T-helper 1 cell (primary cell): ENCODE measurements around the gene CTTNBP2.

ENCODE experiments used
- DNase-seq, 5 donors: peaks; one replicate each; pipeline ENCODE4 v3.0.0-alpha.2; 2012 to 2020

Gene CTTNBP2

DNA sequence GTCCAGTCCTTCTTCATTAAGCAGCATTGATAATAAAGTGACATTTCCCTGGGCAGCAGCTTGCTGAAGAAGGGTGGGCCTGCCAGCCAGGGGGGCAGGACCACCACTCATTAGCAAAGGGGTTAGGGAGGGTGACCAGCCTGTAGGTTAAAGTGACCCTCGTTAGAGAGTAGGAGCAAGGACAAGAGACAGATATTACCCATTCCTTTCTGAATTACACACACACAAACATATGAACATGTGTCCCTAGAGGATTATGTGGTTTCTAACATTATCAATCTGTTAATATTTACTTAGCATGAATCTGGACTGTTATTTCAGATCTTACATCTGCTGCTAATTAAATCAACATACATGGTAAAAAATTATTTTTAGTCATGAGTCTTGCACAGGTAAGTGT lies 88.9 kb downstream of the CTTNBP2 start:
- DNase-seq, result no peak

DNA sequence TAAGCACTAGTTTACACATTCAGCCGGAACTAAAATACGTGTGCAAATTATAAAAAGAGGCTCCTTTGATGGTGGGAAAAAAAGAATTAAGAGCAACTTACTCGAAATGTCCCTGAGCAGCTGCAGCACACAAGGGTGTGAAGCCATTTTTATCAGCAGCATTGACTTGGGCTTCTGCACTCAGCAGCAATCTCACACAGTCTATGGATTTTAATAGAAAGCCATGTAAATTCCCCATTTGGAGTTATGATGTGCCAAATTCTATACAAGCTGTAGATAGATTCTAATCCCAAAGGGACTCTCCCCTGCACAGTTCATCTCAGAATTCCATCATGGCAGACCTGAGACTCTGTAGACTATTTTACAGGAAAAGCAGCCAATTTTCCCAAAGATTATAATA lies 90.5 kb downstream of the CTTNBP2 start:
- no peak for DNase-seq

DNA sequence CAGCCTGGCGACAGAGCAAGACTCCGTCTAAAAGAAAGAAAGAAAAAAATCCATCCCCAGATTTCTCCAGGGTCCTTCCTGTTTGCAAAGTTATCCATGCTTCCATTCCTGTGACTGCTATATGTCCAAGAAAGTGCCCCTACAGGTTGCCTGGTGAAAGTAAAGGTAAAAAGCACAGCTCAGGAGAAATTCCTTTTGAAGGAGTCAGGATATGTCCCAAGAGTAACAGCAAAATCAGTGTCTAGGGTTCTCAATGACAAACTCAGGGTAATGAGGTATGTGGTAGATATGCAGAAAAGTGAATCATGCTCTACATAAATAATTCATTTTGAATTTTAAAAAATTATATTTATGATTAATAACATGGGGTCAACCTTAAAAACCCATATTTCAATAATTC lies 91.5 kb downstream of the CTTNBP2 start:
- DNase-seq, result no peak

- no peak for DNase-seq
Measured at GRCh38 chr7:117780832-117781231, 92.4 kb downstream of the CTTNBP2 start.

GRCh38 chr7:117777335-117778142 lies 95.7 kb downstream of the CTTNBP2 start:
- DNase-seq, result no peak

- no peak for DNase-seq
Measured at GRCh38 chr7:117776224-117776623, 97.0 kb downstream of the CTTNBP2 start.

GRCh38 chr7:117775801-117776200 lies 97.4 kb downstream of the CTTNBP2 start:
- no peak for DNase-seq

- no peak for DNase-seq
Measured at GRCh38 chr7:117774943-117775342, 98.3 kb downstream of the CTTNBP2 start.

DNA sequence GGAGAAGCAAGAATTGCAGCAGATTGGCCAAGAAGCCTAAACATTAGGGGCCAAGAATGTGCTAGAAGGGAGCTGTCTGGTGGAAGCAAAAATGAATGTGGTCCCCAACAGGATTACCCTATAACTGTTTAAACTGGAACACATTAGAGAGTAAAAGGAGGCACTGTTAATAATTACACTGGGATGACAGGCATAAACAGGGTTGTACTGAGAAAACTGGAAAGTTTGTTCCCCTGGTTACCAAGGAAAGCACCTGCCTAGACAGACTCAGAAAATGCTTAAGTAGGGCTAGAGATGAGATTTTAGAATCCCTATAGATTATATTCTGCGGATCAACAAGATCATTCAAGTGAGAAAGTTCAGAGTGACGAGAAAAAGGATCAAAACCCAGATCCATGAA lies 100.8 kb downstream of the CTTNBP2 start:
- no peak for DNase-seq

GRCh38 chr7:117771756-117772155 lies 101.5 kb downstream of the CTTNBP2 start:
- DNase-seq, result no peak

- no peak for DNase-seq
Measured at GRCh38 chr7:117769085-117769484, 104.2 kb downstream of the CTTNBP2 start.

GRCh38 chr7:117767951-117768350 lies 105.3 kb downstream of the CTTNBP2 start:
- DNase-seq, result no peak

DNA sequence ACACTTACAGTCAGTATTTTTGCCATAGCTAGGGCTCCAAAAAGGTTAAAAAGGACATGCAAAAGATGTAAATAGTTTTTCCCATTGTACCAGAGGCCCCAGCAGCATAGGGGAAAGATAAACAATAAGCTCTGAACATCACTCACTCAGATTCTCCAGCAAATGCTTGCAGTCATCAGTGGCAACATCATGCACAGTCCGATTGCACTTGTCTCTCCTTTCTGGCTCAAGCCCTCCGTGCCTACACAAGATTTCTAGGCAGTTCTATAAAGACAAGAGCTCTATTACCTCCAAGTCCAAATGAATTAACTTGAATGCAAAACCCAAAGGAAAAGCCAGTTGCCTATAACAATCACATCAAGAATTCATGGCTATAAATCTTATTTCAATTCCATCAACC lies 106.3 kb downstream of the CTTNBP2 start:
- no peak for DNase-seq

- no peak for DNase-seq
Measured at GRCh38 chr7:117764031-117764430, 109.2 kb downstream of the CTTNBP2 start.

DNA sequence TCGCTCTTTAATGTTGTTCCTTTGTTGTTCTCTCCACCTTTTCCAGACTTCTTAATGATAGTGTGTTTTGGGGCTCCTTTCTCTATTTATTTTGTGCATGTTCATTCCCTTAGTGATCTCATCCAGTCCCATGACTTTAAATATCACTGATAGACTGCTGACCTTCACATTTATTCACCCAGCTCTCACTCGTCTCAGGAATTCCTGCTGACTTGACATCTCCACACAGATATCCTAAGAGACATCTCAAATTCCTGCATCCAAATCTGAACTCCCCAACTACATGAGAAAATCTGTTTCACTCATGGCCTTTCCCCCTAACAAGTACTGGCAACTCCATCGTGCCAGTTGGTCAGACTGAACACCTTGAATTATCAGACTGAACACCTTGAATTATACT lies 111.2 kb downstream of the CTTNBP2 start:
- no peak for DNase-seq

DNA sequence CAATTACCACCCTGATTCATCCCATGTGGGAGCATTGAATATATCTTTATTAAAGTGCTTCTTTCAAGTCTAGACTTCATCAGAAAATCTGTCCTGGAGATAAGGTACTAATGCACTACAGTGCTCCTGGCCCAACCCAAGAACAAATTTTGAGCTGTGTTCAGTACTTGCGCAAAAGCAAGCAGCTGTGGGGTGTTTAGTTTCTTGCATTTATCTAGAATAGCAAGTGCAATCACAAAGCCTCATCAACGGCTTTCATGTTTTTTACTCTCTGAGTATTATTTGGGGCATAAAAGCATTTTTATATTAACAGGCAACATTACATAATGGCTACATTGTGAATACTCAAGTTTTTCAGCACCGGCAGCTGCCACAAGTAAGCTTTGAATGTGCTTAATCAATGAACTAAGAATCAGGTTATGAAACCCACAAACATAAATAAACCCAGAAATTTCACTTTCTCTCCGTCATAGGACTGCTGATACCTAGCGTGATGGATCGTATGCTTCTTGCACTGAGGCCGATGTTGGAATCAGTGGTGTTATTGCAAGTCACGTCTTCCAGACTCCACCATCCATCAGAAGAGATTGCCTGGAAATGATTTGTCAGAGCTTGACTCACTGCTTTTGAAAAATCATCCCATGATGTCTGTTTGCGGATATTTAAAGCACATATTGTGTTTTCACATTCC lies 113.1 kb downstream of the CTTNBP2 start:
- DNase-seq, result no peak

GRCh38 chr7:117757440-117757839 lies 115.8 kb downstream of the CTTNBP2 start:
- no peak for DNase-seq

DNA sequence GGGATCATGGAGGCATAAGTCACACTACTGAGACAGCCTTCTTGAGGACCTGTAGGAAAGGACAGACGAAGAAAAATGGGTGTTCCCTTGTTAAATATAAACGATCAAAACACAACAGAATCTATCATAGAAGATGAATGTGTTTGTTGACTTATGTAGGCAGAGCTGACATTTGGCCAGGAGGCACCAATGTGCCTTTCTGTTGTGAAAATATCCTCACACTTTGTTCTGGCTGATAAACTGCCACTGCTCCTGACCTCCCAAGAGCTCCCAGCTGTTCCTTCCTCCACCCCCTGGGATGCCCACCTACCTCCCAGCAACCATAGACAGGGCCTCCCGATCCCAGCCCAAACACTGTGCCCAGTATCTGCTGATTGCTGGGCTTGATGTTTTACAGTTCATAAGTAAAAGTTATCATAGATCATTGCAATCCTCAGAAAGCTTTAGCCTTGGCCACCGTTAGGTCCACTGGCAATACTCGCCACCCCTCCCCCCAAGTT lies 116.6 kb downstream of the CTTNBP2 start:
- DNase-seq, result no peak

DNA sequence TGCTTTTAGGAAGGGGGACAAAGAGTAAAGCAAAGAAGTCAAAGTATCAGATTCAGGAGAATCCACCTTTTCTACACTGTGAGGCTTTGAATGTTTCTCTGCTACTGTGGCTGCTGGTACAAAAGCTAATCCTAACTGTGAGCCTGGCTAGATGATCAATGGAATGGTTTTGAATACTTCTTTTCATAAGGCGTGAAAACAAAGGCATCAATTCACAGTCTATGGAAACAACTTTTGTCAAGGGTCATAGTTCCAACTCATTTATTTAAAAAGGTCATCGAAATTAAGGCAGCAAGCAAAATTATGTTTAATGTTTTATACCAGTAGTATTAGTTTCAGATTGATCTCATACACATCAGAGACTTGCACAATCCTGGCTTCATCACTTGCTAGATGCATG lies 118.1 kb downstream of the CTTNBP2 start:
- DNase-seq, result no peak

- no peak for DNase-seq
Measured at GRCh38 chr7:117751775-117752174, 121.5 kb downstream of the CTTNBP2 start.

GRCh38 chr7:117750612-117751563 lies 122.4 kb downstream of the CTTNBP2 start:
- no peak for DNase-seq

- DNase-seq, result no peak
Measured at GRCh38 chr7:117741962-117742361, 131.3 kb downstream of the CTTNBP2 start.

DNA sequence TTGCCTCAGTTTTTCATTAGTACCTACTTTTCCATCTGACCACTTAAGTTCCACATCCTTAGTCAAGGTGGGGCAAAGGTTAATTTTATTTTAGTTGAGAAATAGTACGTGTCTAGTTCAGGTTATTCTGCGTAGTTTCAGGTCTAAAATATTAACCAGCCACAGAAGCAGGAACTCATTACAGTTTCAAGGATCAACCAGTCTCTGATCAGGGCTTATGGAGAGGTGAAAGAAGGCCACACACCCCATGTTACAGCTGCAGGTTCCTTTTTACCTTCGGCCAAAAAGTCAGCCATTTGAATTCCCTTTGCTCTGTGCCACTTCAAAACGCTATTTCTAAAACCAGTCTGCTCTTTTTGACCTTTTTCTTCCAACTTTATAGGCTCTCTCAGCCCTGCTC lies 134.2 kb downstream of the CTTNBP2 start:
- no peak for DNase-seq
